Globus pallidus (tissue), 1 donor: ENCODE measurements around the gene ELP1.

Source experiments
- DNase-seq: peaks from one replicate; pipeline ENCODE4 v3.0.0-alpha.2; 2015; ENCODE audit warnings: low spot score

ELP1 gene

DNA sequence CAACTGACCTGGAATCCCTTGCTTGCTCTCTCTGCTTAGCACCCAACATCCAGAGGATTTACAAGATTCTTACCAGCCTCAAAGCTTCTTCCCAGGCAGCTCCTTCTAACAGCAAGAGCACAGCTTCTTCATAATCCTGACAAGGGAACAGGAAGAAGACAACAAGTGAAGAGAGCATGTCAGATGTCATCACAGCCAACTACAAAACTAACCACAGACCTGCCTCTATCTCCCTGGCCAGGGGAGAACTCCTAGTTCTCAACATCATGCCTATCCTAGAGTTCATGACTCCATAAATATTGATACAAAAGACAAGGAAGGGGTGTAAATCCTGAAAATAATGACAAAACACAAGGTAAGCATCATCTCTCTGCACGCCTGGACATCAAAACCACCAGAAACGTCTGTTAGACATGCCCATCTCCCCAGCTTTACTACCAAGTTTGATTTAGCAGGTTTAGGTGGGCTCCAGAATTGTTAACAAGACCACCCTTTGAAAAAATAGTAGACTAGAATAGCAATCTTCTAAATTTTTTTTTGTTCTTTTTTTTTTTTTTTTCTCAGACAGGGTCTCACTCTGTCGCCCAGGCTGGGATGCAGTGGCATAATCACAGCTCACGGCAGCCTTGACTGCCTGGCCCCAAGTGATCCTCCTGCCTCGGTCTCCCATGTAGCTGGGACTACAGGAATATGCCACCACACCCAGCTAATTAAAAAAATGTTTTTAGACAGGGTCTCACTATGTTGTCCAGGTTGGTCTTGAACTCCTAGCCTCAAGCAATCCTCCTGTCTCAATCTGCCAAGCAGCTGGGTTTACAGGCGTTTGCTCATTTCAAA is 51.7 kb downstream of the ELP1 start:
- no peak for DNase-seq

DNA sequence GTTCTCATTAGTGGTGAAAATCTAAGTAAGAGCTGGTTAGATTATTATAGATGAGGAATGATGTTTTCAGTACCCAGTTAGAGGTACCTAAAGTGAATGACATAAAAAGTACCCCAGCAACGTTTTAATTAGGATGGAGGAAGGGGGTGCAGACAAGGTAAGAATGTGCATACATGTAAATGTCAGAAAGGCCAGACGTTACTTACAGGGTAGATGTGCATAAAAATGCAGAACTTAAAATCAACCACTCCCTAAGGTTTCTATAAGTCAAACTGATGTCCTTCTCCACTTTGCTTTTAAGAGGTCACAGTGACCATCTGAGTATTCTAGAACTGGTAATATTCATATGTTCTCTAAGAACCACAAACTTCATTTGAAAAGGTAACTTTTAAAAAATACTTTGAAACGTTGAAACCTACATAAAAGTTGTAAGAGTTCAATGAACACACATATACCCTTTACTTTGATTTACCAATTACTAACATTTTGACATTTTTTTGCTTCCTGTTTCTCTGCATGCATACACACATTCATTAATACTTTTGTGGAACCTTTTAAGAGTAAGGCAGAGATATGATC is 53.1 kb downstream of the ELP1 start:
- DNase-seq, result no peak

DNA sequence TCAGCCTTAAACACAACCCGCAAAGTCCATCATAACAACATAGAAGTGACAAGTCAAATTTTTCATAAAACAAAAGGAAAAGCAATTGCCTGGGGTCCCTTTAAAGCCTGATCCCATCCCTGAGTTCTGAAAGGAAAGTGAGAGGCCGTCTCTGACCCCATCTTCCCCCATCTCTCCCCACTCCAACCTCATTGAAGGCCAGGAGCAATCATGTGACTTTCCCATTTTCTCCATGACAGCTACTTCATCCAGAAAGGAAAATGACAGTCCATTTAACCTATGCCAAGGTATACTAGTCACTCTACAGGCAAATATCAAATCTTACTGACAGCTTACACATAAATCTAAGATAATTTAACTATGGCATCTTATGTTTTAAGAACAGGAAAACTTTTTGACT is 56.4 kb downstream of the ELP1 start:
- no peak for DNase-seq

DNA sequence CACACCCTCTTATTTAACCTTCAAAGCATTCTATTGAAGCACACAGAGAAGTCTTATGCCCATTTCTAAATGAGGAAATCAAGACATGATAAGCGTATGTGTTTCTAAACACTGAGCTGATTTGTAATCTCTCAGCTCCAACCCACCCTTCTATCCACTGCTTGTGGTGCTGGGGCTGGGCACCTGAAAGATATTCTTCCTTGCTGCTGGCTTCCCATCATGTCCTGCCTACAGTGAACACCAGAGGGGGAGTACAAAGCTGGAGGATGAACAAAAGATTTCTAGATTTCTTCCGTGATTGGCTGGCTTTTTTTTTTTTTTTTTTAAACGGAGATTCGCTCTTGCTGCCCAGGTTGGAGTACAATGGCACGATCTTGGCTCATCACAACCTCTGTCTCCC is 57.5 kb downstream of the ELP1 start:
- DNase-seq, result no peak

DNA sequence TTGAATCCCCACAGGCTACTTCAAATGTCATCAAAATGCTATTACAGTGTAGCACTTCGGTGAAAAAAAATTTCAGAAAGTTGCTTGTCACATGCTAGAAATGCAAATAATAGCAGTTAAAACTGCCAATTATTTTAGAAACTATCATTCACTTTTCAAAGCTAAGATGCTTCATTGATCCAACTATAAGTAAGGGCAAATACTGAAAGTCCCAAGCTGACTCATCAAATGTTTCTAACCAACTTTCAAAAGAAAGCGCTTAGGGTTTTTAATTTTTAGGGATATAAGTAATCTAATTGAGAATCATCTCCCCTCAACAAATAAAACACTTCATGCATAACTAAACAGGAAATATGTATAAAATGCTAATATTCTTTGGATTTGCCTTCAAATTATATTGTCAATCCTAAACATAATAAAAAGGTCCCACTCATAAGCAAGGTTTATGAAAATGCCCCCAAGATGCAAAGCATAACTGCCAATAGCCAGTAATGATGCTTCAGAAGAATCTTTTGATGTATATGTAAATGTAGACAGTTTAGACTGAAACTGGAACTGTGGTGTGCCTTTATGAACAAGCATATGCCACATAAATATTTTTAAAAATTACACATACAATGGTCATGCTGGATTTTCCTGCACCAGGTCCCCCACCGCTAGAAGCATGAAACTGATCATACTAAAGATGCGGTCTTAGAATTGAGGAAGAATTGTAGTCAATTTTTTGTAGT is 59.7 kb downstream of the ELP1 start:
- DNase-seq, result no peak

DNA sequence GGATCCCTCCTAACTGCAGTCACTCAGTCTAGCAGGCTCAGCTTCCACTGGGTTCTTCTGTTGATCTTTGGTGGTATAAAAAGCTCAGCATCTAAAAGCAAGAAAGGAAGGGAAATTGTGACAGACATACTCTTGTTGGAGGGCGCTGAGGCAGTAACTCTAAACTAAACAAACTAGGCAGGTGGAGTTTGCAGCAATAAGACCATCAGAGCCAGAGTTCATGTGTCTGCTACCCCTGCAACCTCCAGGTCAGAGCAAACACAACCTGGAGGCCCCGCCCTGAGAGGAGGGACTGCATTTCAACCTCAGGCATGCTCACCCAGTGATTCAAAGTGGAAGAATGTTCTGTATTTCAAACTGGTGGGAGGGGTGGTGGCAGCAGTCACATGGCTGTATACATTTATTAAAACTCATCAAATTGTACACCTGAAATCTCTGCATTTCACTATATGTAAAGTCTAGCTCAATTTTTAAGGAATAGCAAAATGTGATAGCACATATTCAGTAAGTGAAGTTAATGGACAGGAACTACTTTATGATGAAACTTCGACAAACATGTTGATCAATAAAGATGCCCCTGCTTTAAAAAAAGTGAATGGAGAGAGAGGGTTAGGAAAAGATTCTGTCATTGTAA is 64.7 kb downstream of the ELP1 start:
- DNase-seq, result no peak

DNA sequence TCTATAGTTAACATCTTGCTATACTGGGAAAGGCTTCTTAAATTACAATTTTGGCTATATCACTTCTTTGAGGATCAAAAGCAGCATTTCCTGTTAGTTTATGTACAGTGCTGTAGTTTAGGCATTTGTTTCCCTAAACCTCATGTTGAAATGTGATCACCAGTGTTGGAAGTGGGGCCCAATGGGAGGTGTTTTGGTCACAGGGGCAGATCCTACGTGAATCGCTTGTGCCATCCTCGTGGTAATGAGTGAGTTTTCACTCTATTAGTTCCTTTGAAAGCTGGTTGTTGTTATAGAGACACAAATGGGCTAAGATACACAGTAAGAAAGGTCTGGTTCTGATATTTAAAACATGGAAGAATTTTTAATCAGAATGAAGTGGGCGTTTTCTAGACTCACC is 66.1 kb downstream of the ELP1 start:
- no peak for DNase-seq

DNA sequence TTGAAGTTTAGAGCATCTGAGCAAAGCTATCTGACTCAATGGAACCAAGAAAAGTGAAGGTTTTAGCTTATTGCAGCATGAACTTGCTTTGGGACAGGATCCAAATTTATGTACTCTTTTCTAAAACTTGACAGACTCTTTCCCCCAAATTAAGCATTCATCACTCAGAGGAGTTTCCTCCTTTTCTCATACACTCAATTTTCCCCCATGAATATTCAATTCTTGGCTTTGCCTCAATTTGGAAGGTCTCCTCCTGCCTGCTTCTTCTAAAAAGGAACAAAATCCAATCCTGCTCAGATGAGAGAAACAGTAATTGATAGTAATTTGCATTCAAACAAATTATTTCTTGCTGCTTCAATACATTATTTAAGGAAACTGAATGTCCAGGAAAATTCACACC is 66.8 kb downstream of the ELP1 start:
- no peak for DNase-seq

DNA sequence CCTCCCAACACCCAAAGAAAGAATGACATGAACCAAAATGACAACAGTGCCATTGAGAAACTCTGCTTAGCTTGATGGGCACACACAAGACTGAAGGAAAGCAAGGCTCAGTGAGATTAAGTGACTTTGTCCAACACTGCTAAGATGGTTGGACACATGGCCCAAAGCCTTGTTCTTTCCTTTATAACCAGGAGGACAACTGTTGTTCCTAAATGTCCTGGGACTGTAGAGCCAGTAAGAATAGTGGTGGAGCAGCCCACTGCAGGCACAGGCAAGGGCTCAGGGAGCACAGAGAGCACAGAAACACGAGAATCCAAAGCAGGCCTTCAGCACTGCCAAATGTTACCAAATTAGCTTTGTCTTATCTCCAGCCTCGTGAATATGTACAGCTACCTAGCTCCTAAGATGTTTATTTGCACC is 67.9 kb downstream of the ELP1 start:
- DNase-seq, result no peak

DNA sequence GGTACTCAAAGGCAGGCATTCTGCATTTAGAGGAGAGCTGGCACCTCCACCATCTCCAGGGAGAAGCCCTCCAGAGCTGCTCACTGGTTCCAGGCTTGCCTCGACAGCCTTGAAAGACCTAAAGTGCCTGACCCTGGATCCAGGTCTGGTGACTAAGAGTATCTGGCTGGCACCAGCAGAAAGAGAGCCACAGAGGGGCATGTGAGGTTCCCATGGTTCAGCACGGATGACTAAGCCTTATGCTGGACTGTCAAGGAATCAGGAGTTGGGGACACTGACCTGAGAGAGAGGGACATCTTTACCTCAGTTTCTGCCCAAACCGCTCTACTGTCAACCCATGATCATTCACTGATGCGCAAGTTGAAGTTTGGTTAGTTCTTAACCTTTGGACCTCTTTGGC is 68.9 kb downstream of the ELP1 start:
- DNase-seq, result no peak

DNA sequence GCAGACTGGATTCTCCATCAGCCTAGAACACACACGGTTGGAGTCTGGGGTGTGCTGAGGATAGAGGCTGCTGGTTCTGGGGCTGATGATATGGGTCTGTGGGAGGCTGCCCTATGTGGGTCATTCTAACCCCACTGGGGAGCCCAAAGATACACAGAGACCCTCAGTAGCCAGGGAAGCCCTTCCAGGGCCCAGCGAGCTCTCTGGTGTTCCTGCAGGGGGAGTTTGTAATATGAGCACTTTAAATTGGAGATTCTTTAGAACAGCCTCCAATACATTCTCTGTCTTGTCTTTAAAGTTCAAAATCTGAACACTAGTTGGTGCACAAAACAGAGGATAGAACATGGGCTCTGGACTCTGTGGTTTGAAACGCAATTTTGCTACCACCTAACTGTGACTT is 69.5 kb downstream of the ELP1 start:
- no peak for DNase-seq

DNA sequence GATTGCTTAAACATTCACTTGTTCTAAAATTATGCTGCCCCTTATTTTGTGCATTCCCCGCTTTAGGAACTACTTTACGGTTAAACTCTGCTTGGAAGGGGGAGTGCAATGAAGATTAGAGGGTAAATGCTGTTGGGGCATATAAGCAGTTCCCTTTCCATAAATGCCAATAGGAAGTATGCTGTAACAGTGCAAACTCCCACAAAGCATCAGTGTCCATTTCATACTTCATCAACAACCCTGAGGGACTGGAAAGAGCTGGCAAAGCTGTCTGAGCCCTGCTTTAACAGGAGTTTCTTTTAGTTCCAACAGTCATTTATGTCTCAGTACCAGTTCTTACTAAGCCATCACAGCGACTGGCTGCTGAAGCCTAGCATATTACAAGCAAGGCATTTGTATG is 70.0 kb downstream of the ELP1 start:
- DNase-seq, result no peak

DNA sequence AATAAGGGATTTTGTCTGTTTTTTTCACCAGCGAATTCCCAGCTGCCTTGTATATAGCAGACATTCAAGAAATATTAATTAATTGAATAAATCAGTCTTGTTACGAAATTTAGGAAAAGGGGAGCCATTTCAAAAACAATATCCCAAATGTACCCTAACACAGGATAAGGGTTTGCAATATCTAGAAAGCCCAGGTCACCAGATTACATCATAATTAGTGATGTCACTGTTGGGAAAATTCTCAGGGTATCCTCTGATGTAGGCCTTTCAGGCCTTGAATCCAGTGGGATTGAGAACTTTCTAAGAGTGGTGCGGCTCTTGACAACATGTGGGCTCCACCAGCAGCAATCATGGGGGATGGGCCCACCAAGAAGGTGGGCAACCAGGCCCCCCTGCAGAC is 71.9 kb downstream of the ELP1 start, which contains the start of gene ACTL7A:
ACTL7A (plus strand) TSS at position 270 of the 400 bp plus-strand sequence; CDS start at position 327, 57 bp downstream.
- DNase-seq, result no peak

DNA sequence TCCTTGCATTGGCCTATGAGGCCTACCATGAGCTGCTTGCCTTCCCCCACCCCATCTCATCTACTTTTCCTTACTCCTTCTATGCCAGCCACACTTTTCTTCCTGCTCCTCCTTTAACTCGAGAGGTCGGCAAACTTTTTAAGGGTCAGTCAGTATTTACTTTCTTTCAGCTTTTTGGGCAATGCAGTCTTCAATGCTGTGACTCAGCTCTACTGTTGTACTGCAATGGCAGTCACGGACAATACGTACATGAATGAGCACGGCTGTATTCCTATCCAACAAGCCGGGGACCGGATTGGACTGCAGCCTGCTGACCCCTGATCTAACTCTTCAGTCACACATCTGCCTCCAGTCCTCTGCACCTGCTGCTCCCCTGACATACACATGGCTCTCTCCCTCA is 72.5 kb downstream of the ELP1 start:
- DNase-seq, result no peak

DNA sequence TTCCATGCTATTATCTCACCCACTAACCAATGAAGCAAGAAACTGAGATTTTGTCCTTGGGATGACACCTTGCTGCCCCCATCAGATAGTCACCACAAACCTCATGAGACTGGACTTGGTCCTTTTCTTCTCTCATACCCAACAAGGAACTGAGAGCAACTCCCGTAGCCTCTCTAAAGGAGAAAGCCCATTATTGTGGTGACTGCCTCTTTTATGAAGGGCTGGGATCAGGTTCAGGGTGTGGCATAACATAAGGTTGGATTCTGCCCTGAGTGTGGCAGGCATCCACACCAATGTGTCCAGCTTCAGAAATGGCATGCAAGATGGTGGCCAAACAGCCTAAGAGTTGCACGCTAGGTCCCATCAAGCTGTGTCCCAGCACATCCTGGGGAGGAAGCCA is 73.2 kb downstream of the ELP1 start:
- no peak for DNase-seq

DNA sequence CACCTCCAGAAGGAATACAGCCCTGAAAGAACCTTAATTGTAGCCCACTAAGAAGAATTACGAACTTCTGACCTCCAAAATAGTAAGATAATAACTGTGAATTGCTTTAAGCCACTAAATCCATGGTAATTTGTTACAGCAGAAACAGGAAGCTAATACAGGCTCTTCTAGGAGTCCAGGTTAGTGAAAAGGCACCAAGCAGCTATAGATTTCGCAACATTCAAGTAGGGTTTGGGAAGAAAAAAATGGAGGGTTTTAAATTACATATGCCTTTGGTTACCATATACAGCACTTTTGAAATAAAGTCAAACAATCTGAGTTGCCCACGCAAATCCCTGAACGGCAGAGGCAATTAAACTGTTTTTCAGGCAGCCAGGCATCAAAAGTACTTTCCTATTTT is 73.6 kb downstream of the ELP1 start:
- DNase-seq, result no peak

DNA sequence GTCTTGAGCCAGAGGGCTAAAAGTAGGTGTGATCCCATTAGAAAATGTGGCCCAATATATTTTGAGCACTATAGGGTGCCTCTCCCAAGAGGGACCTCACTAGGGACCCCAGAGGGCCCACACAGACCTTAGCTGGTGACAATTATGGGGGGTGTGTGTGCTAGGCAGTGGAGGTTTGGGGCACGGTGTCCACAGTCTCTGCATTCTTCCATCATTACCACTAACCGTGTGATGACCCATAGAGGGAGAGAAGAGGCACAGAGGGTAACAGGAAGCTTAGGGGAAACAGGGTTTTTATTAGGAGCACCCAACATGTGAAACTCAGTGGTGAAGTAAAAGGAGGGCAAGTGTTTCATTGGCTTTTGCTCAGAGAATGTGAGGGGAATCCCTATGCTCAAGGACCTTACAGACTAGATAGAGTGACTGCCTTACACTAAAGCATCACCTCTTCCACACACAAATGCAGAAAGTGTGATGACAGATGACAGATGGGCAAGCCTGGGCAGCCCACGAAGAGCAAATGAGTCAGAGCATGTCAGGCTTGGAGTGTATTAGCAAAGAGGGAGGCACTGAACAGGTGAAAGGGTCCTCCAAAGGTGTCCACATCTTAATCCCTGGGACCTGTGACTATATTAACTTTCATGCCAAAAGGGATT is 74.3 kb downstream of the ELP1 start:
- DNase-seq, result no peak

DNA sequence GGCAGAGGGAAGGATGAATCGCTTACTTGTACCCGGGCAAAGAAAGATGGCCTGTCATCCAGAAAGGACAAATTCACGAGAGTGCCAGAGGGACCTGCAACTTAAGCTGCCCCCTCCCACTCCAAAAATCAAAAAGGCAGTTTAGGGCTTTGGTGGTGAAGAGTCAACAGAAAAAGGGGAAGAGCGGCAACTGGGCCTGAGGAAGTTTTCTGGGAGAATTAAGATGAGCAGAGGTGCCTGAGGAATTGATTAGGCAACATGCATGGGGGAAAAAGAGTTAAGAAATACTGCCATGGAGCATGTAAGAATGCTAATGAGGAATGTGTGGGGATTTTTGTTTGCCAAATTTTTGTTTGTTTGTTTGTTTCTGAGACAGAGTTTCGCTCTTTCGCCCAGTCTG is 76.4 kb downstream of the ELP1 start:
- DNase-seq, result no peak

DNA sequence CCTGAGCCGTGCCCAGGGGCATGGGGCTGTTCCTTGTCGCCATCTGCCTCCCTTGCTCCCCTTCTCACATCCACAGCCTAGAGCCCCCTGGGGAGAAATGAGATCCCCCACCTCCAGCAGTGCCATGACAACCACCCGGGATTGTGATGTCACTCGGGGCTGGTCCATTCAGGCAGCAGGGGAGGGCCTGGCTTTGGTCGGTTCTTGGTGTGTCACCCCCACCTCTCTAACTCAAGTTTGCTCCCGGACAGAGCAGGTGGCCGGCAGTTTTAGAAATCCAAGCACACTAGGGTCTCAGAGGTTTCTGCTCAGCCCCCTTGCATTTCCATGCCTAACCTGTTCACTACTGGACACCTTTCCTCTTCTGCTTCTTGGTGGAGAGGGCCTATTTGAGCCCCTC is 78.0 kb downstream of the ELP1 start, which contains the start of gene ACTL7B:
ACTL7B (minus strand) TSS at position 99 of the 400 bp plus-strand sequence; CDS start at position 43, 56 bp downstream.
- no peak for DNase-seq

DNA sequence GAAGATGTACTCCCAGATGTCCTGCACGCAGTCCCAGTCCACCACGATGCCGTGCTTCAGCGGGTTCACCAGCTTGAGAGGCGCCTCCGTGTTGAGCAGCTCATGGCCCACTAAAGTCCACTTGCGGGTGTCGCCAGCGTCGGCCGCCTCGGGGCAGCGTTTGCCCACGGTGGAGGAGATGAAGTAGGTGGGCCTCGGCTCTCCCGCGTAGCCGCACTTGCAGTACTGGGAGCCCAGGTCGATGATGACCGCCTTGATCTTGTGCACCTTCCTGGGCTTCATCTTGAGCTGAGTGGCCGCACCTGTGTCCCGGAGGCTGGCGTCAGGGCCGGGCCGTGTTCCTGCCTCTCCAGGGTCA is 78.4 kb downstream of the ELP1 start:
- DNase-seq, result no peak

DNA sequence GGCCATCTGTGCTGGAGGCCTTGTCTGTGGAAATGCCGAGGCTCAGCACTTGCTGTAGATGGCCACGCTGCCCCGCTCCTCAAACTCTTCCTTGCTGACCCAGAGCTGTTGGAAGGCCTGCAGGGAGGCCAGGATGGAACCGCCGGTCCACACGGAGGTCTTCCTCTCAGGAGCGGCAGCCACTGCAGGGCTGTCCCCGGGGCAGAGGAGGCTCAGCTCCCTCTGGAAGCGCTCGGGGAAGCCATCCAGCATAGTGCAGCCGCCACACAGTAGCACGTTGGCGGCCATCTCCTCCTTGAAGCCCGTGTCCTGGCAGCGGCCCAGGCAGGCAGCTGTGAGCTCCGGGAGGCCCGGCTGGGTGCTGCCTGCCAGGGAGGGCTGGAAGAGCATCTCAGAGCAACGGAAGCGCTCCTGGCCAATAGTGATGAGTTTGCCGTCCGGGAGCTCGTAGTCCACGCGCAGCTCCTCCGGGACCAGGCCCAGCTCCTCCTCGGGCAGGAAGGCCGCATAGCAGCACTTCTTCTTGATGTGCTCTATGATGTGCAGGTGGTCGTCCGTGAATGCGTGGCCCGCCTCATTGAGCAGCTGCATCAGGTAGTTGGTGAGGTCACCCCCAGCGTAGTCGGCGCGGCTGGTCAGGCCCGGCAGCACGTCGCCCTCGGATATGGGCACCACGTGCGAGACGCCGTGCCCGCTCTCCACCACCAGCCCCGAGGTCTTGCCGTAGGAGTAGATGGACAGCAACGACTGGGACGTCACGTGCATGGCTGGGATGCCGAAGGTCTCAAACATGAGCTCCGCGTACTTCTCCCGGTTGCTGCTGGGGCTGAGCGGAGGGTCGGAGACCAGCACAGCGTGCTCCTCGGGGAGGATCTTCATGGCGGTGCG is 79.0 kb downstream of the ELP1 start:
- DNase-seq, result no peak
